Panc1 (cell line): ENCODE results near the gene TDRD1.

Experiments used
- SIN3A ChIP-seq: IDR thresholded peaks from 2 replicates; pipeline ENCODE4 v1.6.1; 2012; ENCODE audit warnings: low read depth, mild to moderate bottlenecking, low read length, moderate library complexity, borderline replicate concordance; ENCODE audit not compliant: insufficient read depth
- TCF7L2 ChIP-seq: IDR thresholded peaks from 2 replicates; pipeline ENCODE4 v1.6.1; 2011; ENCODE audit warnings: mild to moderate bottlenecking, low read depth, low read length, inconsistent platforms
- TF ChIP-seq, protein P1 (sequence below): fragments of 450-650 bp; IDR thresholded peaks from 2 replicates; pipeline ENCODE4 v1.5.1; 2017; ENCODE audit warnings: mild to moderate bottlenecking

DNA sequence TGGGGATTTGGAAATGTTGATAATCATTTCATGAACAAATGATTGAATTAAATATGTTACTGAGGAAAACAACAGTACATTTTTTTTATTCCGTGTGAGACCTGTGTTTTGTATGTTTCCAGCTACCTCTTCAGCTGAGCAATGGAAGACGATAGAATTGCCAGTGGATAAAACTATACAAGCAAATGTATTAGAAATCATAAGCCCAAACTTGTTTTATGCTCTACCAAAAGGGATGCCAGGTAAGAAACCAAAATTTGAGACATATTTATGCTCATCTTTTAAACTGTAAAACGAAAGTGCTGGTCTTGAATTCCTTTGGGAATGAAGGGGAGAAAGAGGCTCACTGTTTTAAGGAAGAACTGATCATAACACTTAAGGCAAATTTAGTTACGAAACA is 42.1 kb downstream of the TDRD1 start:
- TF ChIP-seq, protein P1, sequence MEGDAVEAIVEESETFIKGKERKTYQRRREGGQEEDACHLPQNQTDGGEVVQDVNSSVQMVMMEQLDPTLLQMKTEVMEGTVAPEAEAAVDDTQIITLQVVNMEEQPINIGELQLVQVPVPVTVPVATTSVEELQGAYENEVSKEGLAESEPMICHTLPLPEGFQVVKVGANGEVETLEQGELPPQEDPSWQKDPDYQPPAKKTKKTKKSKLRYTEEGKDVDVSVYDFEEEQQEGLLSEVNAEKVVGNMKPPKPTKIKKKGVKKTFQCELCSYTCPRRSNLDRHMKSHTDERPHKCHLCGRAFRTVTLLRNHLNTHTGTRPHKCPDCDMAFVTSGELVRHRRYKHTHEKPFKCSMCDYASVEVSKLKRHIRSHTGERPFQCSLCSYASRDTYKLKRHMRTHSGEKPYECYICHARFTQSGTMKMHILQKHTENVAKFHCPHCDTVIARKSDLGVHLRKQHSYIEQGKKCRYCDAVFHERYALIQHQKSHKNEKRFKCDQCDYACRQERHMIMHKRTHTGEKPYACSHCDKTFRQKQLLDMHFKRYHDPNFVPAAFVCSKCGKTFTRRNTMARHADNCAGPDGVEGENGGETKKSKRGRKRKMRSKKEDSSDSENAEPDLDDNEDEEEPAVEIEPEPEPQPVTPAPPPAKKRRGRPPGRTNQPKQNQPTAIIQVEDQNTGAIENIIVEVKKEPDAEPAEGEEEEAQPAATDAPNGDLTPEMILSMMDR: no peak
- TF ChIP-seq SIN3A: no peak
- TF ChIP-seq TCF7L2: no peak
